HG03457 (cell line): ENCODE data around the gene ATG13.

Experiments used
- ATAC-seq: cut with Tn5 transposase; IDR thresholded peaks from one replicate; pipeline ENCODE4 v1.9.1; 2021; ENCODE audit warnings: moderate number of reproducible peaks; ENCODE audit not compliant: unreplicated experiment

Gene ATG13

DNA sequence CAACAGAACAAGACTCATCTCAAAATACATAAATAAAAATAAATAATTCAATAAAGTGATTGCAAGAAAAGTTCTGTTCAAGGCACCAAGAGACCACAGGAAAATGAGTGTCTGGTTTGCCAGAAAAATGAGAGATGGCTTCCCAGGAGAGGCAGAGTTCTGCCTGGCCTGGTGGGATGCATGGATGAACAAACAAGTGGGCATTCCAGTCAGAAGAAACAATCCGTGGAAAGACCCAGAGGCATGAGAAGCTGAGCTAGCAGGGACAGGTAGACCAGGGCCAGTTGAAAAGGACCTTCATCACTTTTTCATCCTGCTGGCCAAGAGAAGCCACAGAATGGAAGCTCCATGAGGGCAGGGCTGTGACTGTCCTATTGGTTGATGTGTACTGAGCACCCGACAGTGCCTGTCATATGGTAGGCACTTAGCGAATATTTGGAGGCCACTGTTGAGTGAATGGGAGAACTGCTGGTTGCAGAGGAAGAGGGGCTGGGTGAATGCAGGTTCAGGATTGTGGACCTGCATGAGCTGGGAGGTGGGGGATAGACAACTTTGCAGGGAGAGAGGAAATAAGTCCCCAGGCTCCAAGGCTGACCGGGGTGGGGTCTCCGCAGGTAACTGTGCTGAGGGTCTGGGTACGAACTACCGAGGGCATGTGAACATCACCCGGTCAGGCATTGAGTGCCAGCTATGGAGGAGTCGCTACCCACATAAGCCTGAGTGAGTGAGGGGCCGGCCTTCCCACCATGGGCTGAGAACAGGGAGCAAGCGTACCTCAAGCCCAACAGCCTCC, 105.4 kb downstream of the ATG13 start:
- ATAC-seq, result no peak

DNA sequence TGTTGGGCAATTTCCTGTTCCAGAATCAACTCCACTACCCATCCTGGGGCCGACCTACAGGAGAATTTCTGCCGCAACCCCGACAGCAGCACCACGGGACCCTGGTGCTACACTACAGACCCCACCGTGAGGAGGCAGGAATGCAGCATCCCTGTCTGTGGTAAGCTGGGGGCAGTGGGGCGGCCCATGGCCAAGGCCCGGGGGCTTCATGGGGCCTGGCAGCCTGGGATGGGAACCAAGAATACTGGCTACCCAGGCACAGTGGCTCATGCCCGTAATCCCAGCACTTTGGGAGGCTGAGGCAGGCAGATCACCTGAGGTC, 106.0 kb downstream of the ATG13 start:
- ATAC-seq, result no peak

DNA sequence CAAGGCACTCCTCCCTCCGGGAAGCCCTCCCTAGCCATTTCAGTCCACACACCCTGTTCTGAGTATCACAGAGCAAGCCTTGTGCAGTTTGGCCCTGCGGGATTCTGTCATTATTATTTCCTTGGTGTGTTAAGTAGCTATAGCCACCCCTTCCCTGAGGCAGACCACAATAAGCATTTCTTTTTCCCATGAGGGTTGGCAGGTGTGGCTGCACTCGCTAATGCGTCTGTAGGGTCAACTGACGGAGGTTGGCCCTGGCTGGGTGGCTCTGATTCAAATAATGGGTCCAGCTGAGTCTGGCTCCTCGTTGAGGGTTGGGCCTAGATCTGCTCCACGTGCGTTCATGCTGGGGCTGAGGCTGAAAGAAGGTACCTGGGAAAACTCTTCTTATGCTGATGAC, 106.7 kb downstream of the ATG13 start:
- no peak for ATAC-seq
